HG02642 (cell line): ENCODE measurements around the gene F13A1.
"Not testable (repeated sequence)": the region's sequence is repeated elsewhere in the genome, so short reads cannot be mapped to it uniquely, and the experiment has no call there.

Source experiments
- ATAC-seq: cut with Tn5 transposase; IDR thresholded peaks from one replicate; pipeline ENCODE4 v1.9.1; 2021; ENCODE audit warnings: mild to moderate bottlenecking; ENCODE audit not compliant: unreplicated experiment, poor library complexity

Gene F13A1

DNA sequence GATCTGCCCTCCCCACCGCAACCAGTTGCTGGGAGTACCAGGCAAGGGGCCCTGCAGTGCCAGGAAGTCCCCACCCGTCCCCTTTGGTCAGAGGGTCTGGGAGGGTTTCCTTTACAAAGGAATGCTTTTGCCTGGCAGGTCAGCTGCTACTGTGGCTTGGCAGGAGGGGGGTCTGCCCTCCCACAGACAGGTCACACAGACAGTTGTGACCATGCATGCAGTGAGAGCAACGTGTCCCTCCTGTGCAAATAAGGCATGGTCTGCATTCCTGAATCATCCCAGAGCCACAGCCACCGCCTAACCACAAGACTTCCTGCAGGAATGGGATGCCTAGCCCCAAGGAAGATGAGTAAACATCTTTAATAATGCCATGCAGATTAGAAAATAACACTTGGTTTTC is 439 bp upstream of the F13A1 start:
- no peak for ATAC-seq

DNA sequence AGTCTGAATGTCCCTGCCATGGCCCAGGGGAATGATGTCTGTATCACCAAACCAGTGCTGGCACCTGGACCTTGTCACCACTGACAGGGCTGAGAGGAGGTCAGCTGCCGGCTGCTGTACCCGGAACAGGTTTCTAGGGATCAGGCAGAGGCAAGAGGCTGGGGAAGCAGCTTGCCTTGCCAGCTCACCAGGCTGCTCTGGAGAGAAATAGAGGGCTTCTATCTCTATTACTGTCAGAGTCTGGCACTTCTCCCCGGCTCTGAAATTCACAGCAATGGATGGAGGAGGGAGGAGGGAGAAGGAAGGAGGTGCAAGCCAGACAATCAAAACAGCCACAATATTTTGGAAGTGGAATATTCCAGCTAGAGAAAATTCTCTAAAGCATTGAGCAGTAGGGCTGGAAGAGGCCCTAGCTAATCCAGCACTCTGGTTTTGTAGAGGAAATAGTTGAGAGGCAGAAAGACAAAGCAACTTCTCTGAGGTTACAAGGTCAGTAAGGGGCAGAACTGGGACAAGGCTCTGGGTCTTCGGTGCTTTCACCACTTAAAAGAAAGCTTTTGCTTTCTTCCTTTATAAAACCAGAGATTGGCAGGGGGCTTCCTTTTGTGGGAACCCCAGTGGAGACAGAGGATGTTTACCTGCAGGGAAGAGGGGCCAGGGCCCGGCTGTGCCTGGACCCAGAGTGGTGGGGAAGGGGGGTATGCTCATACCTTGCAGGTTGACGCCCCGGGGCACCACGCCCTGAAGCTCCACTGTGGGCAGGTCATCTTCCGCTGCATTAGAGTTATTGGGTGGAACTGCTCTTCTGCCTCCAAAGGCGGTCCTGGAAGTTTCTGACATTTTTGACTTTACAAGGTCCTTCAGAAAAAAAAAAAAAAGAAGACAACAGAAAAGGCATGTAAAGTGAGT is 2.4 kb downstream of the F13A1 start:
- no peak for ATAC-seq

DNA sequence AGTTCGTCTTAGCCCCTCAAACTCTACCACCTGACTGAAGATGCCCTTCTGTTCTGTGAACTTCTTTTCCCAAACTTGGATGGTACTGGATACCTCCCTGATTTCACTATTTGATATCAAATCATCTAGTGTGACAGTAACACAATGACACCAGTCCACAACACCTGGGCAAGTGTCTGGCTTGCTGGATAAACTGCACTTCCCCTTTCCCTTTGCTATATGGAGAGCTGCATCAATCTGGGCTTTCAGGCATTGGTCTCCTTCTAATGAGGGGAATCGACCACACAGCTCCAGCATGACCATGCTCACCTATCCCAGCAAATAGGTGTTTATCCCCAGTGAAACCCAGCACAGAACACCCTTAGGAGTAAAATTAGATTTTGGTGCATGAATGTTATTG is 3.1 kb downstream of the F13A1 start:
- no peak for ATAC-seq

DNA sequence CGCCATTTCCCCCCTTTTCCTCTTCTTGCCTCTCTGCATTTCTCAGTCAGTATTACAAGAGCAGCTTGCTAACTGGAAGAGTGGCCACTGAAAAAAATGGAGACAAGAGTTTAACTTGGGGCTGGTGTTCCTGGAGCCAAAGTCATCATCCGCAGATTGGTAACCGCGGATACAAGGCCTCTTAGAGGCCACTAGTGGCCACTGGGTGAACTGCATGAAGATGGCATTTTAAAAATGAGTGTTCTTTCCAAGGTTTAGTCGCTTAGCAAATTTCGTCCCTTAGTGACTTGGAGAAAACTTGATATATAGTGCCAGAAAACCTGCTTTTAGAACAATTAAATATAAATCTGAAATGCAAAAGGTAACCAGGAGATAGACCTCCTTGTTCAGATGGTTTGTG is 4.8 kb downstream of the F13A1 start:
- ATAC-seq, result no peak

DNA sequence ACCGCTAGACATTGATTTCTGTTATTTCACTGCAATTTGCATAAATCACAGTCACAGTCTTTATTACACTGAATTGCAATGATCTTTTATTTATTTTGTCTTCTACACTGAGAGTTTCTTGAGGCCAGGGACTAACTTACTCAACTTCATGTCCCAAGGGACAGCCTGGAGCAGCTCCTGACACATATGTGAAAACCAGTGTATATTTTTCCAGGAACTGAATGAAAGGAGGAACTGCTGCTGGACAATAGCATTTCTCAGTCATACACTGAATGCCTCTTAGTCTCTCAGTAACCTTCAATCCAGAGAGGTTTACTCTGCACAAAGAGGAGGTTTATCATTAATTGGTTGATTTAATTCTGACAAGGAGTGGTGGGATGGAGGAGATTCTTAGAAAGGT is 5.9 kb downstream of the F13A1 start:
- ATAC-seq, result no peak

DNA sequence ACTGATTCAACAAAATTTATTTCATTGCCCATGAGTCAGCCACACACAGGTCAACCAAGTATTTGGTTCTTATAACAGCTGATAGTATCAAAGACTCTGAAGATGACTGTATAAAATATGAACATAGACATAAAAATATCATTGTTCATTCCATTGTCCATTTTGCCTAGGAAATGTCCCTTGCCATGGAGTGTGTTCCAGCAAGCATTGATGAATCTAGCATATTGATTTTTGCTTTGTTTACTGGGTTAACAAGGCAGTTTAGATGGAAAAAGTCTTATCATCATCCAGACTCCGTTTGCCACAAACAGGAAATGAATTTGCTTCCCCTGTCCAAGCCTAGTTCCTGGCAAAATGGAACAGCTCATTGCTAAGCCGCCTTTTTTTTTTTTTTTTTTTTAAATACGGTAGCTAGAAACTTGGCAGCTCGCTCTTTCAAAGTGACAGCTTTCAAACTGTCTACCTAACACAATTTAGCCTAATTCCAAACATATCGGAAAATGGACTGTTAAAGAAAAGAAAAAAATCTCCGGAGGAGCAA is 7.5 kb downstream of the F13A1 start:
- no peak for ATAC-seq

DNA sequence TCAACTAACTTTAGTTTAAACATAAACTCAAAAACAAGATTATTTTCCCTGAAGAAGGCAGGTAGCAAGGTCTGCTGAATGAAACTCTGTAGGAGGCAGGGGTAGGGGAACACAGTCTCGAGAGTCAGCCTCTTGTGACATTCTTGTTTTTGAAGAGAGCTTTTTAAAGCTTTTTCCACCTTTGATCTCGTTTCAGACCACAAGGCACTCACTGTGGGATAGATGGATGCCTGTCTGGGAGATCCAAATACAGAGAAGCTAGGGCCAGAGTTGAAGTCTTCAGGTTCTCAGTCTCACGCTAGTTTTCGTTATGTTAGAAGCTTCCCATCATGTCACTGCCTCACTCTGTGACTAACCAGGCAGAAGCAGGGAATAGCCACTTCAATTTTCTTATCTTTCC is 14.9 kb downstream of the F13A1 start:
- ATAC-seq, result no peak

DNA sequence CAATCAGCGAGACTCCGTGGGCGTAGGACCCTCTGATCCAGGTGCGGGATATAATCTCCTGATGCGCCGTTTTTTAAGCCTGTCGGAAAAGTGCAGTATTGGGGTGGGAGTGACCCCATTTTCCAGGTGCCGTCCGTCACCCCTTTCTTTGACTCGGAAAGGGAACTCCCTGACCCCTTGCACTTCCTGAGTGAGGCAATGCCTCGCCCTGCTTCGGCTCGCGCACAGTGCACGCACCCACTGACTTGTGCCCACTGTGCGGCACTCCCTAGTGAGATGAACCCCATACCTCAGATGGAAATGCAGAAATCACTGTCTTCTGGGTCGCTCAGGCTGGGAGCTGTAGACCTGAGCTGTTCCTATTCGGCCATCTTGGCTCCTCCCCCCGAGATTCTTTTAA is 20.1 kb downstream of the F13A1 start:
- ATAC-seq, result not testable (repeated sequence)

DNA sequence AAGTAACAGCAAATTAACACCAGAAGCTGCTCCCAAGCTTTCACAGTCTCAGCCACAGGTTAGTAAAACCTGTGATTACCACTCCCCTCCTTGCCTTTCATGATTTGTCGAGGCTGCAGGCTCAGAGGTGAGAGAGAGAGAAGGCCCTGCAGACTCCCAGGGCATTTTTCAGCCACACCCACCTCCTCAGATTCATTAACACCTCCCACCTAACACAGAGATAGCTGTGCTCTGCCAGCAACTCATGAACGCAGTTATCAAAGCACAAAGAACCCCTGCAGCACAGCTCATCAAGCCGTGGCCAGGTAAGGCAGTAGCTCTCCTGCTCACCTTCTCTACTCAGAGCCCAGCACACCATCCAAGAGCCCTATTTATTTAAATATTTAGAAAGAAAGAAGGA is 27.1 kb downstream of the F13A1 start:
- ATAC-seq, result no peak

DNA sequence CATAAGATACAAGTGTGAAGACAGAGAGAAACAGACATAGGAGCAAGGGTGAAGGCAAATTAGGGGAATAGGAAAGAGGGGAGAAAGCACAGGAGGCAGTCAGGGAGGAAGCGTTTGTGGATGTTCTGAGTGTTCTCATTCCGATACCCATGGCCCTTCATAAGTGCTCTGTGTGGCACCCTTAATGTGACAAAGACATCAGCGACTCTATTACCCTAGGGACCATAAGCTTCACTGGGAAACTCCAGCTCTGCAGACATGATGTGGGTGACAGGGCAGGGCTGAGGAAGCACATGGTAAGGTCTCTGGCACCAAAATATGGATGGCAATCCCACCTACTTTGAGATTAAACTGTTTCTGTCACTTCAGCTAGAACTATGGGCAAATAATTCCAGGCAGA is 33.0 kb downstream of the F13A1 start:
- ATAC-seq, result peak; percentile 56

DNA sequence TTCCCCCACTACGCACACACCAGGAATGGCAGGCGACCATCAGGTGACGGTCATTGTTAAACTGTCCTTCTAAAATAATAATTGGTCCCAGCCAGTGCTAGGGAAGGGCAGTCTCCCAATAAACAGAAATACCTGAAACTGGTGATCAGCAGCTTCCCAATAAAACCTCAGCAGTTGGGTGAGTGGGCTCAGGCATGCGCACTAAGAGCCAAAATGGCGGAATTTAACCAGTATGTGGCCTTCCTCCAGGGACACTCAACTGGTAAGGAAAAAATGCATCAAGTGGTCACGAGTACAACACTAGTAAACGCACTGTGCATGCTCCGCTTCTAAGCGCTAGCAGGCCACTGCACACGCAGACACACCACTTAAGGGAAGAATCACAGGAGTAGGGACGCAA is 34.8 kb downstream of the F13A1 start:
- no peak for ATAC-seq

DNA sequence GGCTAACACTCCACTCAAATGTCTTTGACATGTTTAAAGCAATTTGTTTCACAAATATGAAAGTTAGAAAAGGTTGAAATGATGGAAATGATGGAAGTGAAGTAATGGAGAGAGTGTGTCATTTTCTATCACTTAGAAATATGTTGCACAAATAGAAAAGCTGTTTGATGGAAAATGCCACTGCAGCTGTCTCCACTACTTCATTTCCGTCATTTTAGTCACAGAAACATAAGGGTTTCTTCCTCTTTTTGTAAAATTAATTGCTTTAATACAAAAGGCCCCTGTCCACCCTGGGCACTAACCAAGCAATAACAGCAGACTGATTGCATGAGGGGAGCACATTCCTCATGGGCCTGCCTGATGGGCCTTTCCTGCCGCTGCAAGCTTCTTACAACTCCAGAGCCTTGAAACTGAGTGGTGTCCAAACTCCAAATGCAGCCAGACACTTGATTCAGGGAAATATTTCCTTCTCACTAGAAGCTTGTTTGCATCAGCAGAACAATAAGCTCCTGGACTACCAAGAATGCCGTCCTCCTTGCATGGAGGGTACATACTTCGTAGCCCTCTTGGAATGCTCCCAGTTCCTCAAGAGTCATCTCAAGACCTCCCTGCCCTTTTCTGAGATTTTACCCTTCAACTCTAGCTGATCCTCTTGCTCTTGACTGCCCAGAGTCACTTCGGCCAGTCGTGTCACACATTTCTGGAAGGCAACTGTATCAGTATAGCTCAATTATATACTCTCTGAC is 36.1 kb downstream of the F13A1 start:
- ATAC-seq, result no peak

DNA sequence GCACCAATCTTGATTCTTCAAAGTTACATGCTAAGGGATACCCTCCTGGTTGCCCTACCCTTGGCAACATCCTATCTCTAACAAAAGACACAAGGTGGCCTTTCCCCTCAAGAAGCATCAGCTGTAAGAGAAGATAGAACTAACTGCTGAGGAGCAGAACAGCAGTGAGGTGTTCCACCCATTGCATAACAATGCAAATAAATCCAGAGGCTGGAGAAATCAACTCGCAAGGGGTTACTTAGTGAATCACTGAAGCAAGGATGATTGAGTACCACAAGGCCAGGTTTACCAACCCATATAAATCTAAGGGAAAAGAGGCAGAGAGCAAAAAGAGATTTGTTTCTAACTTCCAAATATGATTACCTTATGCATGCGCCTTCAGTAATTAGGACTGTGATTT is 36.7 kb downstream of the F13A1 start:
- no peak for ATAC-seq

DNA sequence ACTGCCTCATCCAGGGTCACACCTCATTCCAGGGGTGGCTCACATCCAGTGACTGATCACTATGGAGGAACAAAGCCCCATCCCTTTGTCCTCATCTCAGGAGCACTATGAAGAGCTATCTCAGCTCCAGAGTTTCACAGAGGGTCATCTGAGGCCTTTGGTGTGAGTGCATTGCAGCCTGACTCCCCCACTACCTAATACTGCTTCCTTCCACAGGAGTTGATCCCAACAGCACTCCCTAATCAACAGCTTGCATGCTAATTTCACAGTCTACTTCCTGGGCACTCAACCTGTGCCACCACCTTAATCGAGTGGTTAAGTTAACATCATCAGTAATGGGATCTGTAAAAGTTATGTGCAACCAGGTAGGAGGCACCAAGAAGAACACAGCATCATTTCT is 37.7 kb downstream of the F13A1 start:
- ATAC-seq, result no peak

DNA sequence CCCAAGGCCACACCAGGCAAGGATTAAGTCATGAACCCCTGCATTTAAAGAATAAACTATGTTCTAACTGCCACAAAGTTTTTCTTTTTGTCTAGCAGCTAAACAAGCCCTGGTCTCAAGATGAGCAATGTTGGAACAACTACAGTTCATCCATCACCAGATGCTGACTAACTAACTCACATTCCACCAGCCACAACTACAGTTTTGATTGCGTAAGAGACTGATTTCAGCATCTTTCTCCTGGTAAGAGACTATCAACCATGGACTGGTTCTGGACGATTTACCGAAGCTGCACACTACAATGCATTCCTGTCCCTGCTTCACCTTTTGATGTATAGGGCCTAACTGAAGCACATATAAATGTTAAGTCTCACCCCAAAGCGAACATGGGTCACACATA is 43.0 kb downstream of the F13A1 start:
- ATAC-seq, result no peak

DNA sequence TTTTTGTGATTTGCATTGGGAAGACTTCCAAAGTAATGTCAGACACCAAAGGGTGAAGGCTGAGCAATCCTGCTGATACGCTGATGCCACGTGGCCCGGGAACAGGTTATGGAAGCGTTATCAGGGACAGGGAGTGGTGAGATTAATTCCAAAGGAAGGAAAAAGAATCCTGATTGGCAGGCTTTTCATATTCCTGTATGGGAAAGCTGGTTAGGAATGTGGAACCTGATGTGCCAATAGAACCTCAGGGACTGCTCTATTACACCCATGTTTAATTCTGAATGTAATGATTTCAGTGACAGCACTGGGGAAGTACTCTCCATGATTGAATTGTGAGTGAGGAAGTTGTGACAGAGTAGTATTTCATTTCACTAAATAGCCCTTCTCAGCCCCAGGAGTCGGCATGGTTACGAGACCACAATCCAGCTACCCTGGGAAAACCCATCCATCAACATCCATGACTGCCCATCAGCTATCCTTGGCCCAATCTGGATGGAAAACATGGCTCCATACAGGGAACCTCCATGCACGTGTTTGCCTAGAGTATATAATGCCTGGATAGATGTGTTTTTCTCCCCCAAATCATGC is 49.4 kb downstream of the F13A1 start:
- ATAC-seq, result no peak

DNA sequence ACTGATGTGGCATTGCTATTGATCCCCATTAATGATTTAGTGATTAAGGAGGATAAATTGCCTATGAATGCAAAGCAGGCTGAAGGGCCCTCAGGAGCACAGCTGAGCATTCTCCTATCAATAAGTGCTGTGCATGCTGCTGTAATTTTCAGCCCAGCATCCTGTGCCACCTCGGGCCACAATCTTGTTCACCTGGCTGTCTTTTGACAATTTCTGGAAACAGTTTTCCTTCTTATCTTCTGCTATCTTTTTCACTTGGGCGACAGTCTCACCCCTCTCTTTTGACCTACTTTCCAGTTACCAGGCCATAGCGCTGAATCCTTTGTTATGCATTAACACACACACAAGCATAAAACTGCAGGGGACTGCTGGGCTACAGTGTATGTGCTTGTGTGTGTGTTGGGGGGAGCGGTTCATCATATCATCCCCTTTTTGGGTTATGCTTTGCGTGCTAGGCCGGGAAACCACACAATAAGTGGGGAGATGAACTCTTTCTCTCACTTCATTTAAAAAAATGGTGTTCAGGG is 60.2 kb downstream of the F13A1 start:
- no peak for ATAC-seq

DNA sequence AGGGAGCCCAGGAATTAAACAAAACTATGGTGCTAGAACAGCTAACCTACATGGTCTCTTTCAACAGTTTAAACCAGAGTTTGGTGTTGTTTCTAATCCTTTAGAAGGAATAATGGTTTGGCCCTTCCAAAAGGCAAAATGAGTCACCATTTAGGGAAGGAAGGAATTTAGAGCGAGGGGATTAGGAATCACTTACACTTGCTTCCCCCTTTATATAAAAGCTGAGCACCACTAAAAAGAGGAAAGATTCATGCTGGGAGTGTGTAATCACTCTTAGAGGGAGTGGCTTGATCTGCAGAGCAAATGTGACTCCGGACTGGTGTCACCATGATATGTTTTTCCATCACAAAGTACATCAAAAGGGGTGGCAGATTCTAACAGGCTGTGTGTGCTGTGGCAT is 63.6 kb downstream of the F13A1 start:
- ATAC-seq, result no peak

DNA sequence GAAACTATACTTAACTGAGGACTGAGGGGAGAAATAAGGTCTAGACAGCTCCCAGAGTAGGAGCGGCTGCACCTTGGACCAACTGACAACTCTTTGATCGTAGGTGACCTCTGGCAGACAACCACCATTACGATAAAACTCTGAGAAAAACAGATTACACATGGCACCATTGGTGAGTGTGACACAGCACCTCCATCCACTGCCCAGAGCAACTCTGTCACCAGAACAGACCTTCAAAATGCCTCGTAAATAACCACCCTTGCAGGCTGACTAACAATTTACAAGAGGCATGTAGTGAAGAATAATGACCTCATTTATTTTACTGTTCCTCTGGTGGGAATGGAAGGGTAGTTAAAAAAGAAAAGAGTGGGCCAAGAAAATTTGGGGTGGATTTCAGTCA is 64.2 kb downstream of the F13A1 start:
- no peak for ATAC-seq

DNA sequence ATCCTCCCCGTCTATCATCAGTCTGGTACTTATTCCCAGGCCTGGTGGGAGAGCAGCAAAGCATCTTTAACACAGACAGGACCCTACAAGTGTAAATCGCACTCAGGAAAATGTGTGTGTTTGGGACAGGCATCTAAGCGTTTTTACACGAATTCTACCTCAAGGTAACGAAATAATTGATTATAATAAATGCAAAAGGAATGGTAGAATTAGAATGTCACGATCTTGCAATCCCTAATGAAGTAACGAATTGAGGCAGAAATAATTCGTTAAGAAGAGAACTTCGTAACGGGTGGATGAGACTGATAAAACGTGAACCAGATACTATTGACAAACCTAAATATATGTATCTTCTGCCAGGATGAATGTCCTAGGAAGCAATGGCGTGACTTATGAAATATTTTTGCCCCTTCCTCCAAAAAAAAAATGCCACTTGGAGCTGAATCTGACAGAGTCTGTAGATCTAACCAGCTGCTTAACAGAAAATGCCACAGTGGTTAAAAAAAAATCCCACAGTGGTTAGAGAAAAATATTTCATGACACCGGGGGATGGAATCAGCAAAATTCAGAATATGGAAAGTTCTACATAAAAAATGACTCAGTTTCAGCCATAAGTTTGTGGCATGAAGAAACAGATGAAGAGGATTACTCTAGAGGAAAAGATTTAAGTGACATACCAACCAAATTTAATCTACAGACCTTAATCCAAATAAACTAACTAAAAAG is 68.7 kb downstream of the F13A1 start:
- ATAC-seq, result no peak
